Type B pancreatic cell (in vitro differentiated cells): ENCODE measurements around the gene CMSS1. TPM values are rescaled to one million over a fixed set of nuclear protein-coding genes. Genes with fewer than 3 reads are reported as not detected.

Experiments
- DNase-seq: peaks from one replicate; pipeline ENCODE4 v3.0.0; 2021; ENCODE audit warnings: mixed read lengths; ENCODE audit not compliant: unreplicated experiment; ENCODE audit errors: extremely low spot score
- H3K27ac Mint-ChIP-seq: 2 replicates; pipeline ENCODE4 v1.8.0; 2021; ENCODE audit warnings: mild to moderate bottlenecking, mixed read lengths
- H3K27me3 Mint-ChIP-seq: 2 replicates; pipeline ENCODE4 v1.8.0; 2021; ENCODE audit warnings: mixed read lengths
- H3K36me3 Mint-ChIP-seq: 2 replicates; pipeline ENCODE4 v1.8.0; 2021; ENCODE audit warnings: mixed read lengths
- H3K4me1 Mint-ChIP-seq: one replicate; pipeline ENCODE4 v1.8.0; 2021; ENCODE audit warnings: mixed read lengths; ENCODE audit not compliant: unreplicated experiment
- H3K4me3 Mint-ChIP-seq: 2 replicates; pipeline ENCODE4 v1.8.0; 2021; ENCODE audit warnings: mild to moderate bottlenecking, mixed read lengths
- H3K9me3 Mint-ChIP-seq: 2 replicates; pipeline ENCODE4 v1.8.0; 2021; ENCODE audit warnings: mixed read lengths
- total RNA-seq: library from RNA; stranded (reverse); gene quantifications from 2 replicates; pipeline ENCODE4 v1.2.1, GENCODE V29; 2021; ENCODE audit warnings: low replicate concordance
- TF ChIP-seq, protein P1 (sequence below): fragments of 200-600 bp; sonication (generic); conservative IDR thresholded peaks from 2 replicates; pipeline ENCODE4 v1.5.0; 2021; ENCODE audit warnings: antibody characterized with exemption, mild to moderate bottlenecking

Gene CMSS1
- total RNA-seq, 1 donor from 2014 or later, result 34.1 TPM

- H3K9me3 Mint-ChIP-seq, result no peaks in the 10 kb centered on the region
- no peak for DNase-seq
- H3K27me3 Mint-ChIP-seq, result no peaks in the 10 kb centered on the region
- H3K27ac Mint-ChIP-seq, result no peak overlapping the region
- H3K4me3 Mint-ChIP-seq, result no peak overlapping the region
- TF ChIP-seq, protein P1, sequence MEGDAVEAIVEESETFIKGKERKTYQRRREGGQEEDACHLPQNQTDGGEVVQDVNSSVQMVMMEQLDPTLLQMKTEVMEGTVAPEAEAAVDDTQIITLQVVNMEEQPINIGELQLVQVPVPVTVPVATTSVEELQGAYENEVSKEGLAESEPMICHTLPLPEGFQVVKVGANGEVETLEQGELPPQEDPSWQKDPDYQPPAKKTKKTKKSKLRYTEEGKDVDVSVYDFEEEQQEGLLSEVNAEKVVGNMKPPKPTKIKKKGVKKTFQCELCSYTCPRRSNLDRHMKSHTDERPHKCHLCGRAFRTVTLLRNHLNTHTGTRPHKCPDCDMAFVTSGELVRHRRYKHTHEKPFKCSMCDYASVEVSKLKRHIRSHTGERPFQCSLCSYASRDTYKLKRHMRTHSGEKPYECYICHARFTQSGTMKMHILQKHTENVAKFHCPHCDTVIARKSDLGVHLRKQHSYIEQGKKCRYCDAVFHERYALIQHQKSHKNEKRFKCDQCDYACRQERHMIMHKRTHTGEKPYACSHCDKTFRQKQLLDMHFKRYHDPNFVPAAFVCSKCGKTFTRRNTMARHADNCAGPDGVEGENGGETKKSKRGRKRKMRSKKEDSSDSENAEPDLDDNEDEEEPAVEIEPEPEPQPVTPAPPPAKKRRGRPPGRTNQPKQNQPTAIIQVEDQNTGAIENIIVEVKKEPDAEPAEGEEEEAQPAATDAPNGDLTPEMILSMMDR, result no peak
- H3K36me3 Mint-ChIP-seq, result no peaks in the 10 kb centered on the region
- peaks cover 38% of the 10 kb centered on the region for H3K4me1 Mint-ChIP-seq
Measured at GRCh38 chr3:100108464-100109079, 290.9 kb downstream of the CMSS1 start.

- Mint-ChIP-seq H3K4me1 (peaks cover 28% of the 10 kb centered on the region), H3K4me3 (no peak overlapping the region), H3K9me3 (no peaks in the 10 kb centered on the region), H3K27ac (no peak overlapping the region), H3K27me3 (no peaks in the 10 kb centered on the region), H3K36me3 (no peaks in the 10 kb centered on the region)
- TF ChIP-seq, protein P1, result no peak
- DNase-seq, result no peak
Measured at GRCh38 chr3:100110162-100110561, 292.5 kb downstream of the CMSS1 start.

DNA sequence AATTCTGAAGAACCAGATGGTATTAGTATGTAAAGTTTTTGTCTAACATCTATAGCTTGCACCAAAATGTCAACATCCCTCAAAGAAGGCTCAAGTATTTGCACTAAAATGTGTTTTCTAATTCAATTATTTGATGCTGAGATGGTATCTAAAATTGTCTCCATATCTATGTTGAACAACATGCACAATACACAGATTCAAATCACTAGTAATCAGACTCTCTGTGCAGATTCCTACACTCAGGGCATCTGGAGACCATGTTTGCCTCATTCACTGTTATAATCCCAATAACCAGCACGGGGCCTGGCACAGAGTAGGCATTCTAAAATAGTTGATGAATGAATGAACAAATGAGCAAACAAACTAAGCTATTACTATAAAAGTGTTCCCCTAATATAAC, 294.1 kb downstream of the CMSS1 start:
- Mint-ChIP-seq H3K4me1 (peaks cover 12% of the 10 kb centered on the region), H3K36me3 (no peaks in the 10 kb centered on the region), H3K27me3 (no peaks in the 10 kb centered on the region), H3K4me3 (no peak overlapping the region), H3K9me3 (no peaks in the 10 kb centered on the region), H3K27ac (no peak overlapping the region)
- no peak for DNase-seq
- TF ChIP-seq, protein P1, result no peak

- H3K36me3 Mint-ChIP-seq, result no peaks in the 10 kb centered on the region
- no peaks in the 10 kb centered on the region for H3K4me1 Mint-ChIP-seq
- no peak overlapping the region for H3K4me3 Mint-ChIP-seq
- H3K9me3 Mint-ChIP-seq, result no peaks in the 10 kb centered on the region
- TF ChIP-seq, protein P1, result no peak
- DNase-seq, result no peak
- H3K27me3 Mint-ChIP-seq, result no peaks in the 10 kb centered on the region
- H3K27ac Mint-ChIP-seq, result no peak overlapping the region
Measured at GRCh38 chr3:100113723-100114412, 296.2 kb downstream of the CMSS1 start.

GRCh38 chr3:100114413-100115030, 296.9 kb downstream of the CMSS1 start, which contains the start of gene FILIP1L:
Gene FILIP1L, minus strand, starts transcription at chr3:100114501.
- no peak within 1 kb of the TSS for H3K27ac Mint-ChIP-seq
- no peaks in the 10 kb centered on the region for H3K27me3 Mint-ChIP-seq
- H3K4me1 Mint-ChIP-seq, result no peaks in the 10 kb centered on the region
- no peak for DNase-seq
- TF ChIP-seq, protein P1, result no peak
- no peak within 1 kb of the TSS for H3K4me3 Mint-ChIP-seq
- H3K36me3 Mint-ChIP-seq, result no peaks in the 10 kb centered on the region
- H3K9me3 Mint-ChIP-seq, result no peaks in the 10 kb centered on the region
